HG03159 (cell line): ENCODE results near the gene ZBTB20.

Experiments
- ATAC-seq: cut with Tn5 transposase; IDR thresholded peaks from one replicate; pipeline ENCODE4 v1.9.1; 2021; ENCODE audit warnings: mild to moderate bottlenecking, moderate library complexity; ENCODE audit not compliant: unreplicated experiment

Gene ZBTB20

DNA sequence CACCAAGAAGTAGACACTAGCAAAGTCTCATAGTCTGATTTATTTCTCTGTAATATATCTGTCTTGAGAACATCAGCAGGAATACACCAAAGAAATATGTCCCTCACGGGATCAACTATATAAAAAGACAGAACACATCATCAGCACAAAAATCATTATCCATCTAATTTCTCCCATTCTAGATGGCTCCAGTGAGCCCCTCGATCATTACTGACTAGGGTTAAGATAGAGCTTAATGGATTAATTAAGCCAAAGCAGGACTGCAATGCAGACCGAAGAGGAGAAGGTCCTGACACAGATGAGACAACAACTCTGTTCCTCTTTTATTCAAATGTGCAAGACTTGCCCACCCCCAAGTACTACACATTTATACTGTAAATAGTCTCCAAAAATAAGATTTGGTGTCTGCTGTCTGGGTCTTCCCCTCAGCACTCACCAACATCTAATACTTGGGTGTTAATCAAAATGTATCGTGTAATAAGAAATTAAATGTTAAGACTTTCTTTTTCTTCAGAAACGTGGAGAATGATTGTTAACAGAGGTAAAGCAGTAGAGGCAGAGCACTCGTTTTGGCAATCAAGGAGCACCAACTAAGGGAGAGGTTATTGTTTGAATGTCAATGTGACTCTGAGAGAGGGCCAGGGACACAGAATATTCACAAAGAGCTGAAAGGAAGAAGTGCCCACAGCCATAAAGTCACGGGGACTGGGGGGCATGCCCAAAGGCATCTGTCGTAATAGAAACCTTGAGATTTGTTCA lies 719.6 kb downstream of the ZBTB20 start:
- no peak for ATAC-seq

DNA sequence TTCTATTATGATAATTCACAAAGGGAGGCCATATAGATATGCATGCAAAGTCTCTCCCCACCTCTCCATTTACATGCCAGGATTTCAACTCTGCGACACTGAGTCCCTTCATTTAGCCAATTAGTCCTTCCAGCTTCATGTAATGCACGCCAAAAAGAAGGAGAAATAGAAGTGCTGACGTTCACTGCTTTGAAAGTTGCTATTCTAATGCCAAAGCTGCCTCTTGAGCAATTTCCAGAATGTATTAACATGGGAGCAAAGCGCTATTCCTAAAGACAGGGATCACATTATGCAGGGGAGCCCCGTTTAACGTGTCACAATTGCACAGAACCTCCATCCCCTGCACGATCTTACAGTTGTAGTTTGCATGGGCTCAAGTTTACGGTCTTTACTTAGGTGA lies 722.8 kb downstream of the ZBTB20 start:
- no peak for ATAC-seq

DNA sequence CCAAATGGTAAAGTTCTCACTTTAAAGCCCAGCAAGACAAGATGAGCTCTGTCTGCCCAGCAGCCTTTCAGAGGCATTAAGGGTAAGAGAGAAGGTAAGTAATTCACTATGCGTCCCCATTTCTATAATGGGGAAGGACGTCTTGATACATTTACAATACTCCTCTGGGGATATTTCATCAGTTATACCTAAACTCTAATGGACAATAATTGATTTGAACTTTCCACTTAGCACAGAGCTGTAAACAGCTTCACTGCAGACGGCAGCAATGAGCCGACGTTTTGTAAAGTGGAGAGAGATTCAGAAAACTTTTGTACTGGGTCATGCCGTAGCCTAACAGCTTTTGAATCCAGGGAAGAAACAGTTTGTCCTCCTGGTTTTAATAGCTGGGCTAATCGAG lies 725.9 kb downstream of the ZBTB20 start:
- no peak for ATAC-seq

DNA sequence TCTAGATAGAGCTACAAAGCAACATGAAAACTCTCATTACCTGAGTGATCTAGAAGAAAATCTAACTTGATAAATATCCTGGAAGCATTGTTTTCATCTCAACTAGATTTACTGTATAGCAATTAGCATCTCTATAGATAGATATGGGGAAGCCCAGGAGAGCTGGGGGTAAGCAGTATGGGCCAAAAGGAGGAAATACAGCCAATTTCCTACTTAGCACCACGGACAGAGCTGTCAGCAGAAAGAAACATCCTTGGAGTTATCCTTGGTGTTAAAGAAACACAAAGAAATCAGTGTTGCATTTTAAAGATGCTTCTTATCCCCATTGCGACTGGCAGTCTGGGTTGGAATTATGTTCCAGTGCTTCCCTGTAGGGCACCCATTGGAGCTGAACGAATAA lies 727.0 kb downstream of the ZBTB20 start:
- ATAC-seq = no peak

DNA sequence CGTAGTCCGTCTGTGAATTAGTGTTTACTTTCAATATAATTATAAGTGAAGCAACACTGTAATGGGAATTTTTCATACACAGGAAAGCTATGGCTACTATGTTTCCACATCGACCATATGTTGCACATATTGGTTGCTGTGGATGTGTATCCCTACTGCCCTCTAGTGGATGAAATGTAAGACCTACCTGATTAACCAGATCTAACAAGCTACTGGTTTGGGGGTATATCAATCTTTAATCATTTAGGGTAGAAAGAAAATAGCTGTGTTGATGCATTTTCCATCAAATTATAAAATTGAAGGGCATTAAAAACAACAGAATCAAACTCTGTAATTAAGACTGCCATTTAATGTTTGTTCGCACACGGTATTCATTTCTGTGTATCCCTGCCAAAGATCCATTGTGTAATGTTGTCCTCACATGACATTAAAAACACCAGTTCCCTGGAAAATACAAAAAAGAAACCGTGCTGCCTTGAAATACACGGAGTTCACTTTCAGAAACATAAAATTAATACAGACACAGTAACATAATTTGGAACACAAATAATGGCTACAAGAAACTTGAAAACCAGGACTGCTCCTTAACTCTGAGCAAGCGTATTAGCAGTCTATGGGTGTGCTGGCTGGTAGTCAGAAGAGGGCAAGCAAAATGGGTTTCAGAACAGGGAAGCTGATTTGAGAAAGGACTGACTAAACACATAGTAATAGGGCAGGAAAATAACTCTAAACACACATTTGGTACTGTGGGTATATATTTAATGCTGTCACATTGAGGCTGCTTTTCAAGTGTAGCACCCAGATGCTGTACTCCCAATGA lies 728.2 kb downstream of the ZBTB20 start:
- peak; percentile 67 for ATAC-seq

DNA sequence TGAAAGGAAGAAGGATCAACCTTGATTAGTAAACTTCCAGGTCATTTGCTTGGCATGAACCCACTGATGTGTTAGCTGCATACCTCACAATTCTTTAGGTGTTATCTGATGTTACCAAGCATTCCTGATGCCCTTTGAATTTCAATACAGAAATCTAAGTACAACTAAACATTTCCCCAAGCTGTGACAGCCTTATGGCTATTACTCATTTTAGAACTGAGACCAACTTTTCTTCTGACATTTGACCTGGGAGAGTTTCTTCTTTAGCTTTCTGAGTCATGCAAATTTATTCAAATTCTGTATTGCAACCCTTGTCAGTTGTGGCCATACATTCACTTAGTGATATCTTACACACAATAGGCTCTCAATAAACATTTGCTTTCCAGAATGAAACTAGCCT lies 729.0 kb downstream of the ZBTB20 start:
- ATAC-seq = peak; percentile 87

DNA sequence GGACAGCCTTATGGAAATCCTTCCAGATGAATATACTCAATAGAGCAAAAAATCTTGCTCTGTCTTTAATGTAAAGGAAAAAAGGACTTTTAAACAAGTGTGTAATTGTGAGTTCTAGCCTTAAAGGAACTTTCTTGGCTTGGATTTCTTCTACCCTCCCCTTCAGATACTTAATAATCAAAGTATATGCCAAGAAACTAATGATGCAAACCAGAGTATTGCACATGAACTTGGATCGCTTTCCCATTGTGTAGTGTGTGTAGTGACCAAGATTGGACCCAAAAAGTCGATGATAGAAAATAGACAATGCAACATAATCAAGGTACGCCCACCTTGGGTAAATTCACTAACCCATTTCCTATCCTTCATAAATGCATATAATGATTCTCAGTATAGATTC lies 729.4 kb downstream of the ZBTB20 start:
- no peak for ATAC-seq

DNA sequence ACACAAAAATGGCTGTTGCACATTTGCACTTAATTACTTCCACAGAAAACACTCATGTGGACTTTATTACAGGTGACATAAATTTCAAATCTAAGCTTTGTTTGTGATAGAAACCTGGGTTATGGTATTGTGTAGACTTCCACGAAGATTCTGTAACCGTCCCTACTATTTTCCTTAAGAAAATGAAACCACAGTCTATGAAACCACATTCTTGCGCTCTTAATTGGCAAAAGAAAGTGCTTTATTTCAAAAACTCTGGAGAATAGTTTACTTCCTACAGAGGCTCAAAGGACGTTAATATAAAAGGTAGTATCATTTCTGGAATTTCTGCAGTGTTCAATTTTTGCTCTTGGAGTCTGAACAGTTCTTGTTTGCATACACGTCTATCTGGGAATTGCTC lies 729.8 kb downstream of the ZBTB20 start:
- ATAC-seq = no peak

DNA sequence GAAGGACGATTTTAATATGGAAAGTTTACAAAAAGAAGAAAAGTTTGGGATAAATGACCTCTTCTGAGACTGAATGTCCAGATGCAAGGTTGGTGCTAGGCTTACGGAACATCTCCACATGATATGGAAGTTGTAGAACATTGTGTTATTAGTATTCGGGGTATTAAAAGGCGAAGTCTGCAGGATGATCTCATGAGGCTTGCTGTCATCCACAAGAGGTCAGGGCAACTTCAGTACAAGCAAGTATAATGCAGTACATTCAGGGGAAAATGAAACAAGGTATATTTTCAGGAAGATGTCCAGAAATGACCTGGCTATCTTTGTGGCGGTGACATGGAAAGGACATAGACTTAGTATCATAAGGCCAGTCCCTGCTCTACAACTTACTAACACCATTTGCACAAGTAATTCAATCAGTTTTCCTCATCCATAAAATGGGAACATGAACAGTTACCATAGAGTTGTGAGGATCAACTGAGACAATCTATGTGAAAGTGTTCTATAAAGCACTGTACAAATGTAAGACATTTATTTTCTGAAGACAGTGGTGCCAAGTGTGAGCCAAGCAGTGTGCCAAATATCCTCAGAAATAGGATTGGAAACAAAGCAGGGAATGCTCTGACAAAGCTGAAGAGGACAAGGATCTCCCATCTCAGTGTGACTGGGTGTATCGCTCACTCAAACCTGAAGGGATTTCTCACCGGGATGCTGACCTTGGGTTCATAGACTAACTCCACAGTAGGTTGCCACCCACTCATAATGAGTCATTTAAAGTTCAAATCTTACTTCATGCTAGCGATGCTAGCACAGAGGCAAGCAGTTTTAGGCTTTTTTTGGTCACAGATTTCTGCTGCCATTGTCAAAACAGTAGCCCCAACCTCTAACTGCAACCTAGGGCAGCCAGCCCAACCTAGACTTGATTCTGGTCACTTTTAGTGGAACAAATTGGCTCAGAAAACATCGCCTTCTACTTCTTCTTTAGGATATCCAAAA lies 735.0 kb downstream of the ZBTB20 start:
- peak; percentile 42 for ATAC-seq

DNA sequence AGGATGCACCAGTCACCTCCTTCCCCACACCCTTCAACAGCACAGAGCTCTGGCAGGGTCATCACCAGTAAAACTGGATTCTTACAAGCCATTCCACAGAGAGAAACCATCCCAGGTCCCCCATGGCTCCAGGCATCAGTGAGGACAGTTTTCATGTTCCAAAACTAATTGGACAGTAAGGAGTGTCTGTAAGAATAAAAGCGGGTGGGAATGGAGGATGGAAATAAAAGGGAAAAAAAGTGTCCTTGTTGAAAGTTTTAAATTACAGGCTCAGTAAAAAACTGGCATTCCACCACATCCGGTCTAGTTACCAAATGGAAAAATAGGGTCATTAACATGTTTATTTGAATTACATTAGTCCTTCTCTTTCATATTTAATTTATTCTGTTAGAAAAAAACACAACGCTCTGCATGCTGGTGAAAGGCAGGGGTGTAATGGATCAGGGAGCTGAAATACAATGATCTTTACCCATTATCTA lies 735.9 kb downstream of the ZBTB20 start:
- ATAC-seq = no peak

DNA sequence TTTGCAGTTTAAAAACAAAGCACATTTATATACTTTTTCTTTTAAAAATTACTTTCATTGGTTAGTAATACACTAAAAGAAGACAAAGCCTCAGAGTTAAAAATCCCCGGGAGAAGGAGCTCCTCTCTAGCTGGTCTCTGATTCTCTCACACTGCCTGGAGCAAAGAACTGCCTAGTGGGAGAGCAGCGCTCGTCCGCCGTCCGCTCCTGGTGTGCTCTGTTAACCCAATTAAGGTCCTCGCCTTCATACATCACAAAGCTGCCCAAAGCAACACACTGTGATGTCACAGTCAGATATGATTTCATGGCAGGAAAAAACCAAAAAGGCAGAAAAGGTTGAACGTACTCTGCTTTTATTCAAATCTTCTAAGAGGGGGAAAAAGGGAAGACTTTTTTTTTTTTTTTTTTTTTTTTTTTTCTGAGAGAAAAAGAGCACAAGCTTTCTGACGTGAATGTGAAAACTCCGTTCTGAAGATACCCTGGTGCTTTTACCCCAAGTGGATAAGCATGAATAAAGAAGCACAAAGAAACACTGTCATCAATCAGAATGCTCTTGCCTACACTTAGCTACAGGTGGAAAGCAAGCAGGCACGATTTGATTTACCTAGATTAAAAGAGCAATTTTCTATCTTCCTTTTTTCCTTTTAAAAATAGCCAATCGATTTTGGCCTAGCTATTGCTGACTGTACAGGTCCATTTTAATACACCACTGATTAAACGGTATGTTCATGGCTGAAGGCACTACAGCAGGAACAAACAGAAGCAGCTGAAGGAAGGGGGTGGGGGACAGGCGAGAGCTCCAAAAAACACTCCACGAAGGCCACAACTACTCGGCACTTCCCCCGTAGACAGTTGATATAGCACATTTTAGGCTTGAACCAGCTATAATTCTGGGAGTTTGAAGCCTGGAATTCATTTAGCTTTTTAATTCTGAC lies 738.1 kb downstream of the ZBTB20 start:
- no peak for ATAC-seq

DNA sequence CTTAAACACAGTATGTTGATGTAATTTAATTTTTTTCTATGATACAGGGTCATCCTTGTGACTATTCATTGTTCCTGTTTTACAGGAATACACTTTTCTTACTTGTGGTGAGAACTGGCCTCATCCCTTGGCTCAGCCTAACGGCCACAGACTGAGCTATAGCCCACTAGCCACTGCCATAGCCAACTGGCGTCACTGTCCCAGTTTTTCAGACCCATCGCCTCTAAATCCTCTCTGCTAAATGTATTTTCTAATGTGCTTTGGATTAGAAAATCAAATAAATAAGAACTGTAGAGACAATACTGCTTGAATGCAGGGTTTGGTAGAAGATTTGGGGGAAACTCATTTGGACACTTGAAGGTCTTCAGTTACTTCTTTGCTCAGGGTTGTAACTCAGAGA lies 740.2 kb downstream of the ZBTB20 start:
- no peak for ATAC-seq

DNA sequence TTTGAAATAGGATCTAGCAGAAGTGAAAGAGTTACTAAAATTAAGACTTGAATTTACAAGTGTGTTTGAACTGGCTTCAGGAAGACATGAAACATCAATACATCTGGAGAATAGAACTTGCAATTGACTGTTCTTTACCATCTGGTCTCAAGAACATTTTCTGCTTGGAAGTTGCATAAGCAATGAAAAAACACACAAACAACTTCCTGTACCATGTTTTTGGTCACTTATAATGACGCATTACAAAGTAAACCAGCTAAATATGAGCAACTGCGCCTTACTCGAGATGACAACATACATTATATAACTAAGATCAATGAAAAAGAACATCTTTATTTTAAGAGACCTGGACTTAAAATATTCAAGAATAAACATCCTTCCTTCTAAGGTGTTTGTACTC lies 740.8 kb downstream of the ZBTB20 start:
- ATAC-seq = no peak

DNA sequence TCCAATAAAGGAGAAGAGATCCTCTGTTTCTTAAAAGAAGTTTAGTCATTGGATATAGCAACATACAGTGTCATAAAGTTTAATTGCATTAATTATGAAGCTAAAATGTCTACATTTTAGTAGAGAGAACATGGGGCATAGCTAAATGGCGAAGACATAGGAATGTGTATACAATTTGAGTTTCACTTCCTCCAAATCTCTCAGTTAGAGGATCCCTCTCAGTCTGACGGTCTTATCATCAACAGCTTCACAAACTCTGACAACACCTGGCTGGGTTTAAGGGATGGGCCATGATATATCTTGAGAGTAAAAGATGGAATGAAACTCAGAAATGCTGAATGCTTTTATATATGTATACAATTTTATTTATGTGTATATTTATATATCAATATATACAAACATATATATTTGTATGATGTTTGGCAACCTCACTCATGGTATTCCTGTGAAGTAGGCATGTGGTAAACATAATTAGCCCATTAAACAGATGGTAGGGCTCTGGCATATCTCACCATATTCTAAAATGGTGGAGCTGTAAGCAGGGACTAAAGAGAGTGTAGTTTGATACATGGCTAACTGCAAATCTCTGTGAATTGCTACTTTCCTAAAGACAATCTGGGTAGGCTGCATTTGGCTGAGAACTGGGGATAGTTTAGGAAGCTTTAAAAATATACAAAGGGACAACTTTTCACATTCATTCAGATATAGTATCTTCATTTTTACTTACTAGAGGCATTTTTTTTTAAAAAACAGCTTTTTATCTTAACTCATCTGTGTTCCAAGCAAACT lies 741.7 kb downstream of the ZBTB20 start:
- ATAC-seq = peak; percentile 79

DNA sequence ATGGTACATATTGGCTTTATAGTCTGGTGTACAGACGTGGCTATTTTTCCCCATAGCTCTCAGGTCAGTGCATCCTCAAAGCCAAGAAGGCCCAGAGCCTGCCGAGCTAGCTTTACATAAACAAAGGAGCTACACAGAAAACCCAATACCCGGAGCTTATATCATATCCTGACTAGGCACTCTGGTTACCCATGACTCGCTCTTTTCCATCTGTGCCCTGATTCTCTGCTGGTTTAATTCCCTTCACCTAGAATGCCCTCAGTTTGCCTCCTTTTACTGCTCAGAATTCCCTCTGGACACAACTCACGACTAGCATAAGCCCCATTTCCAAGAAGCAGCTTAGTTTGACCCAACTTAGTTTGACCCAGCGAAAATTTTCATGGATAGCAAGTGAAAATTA lies 742.5 kb downstream of the ZBTB20 start:
- ATAC-seq = no peak

DNA sequence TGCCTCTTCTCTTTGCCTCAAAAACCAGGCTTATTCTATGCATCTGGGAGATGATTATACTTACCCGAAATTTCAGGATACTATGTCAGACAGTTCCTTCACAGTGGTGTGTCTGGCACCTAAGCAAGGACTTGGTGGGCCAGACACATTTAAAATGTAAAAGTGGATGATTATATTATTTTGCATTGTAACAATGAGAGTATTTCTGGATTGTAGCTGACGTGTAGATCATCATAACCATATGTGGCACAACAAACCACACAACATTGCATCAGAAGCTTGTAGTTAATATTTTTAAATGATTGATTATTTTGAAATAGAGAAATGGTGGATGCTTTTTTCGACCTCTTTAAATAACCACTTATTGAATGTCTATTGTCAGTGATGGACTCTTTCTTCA lies 744.2 kb downstream of the ZBTB20 start:
- ATAC-seq = no peak

DNA sequence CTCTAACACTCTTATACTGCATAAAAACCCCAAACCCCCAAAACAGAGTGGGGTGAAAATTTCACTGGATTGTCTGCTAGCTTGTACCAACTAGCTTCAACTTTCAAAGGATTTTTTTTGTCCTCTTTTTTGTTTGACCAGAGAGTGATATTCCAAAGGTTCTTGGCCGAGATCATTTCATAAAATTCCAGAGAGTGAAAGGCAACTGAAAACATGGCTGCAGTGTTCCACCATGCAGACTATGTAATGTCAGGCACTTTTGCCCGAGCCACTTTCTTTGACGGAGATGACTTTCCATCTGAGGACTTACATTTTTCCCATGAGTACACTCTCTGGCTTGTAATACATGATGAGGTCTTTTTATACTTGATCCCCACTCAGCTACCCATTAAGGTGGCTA lies 745.7 kb downstream of the ZBTB20 start:
- ATAC-seq = no peak

DNA sequence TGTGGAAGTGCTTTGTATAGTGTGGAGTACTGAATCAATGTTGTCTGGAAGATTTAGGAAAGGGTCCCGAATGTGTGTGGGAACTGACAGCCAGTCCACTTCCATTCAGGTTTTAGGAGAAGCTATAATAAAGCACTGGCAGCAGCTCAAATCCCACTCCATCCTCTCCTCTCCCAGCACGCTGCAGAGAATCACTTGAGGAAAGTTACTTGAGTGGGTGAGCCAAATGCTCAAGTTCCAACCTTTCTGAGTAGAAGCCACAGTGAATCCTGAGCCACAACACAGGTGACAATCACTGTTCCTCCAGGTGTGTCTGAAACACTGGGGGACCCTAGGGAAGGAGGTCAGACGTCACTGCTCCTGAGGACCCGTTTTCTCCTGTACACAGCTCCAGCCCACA lies 746.7 kb downstream of the ZBTB20 start:
- no peak for ATAC-seq

DNA sequence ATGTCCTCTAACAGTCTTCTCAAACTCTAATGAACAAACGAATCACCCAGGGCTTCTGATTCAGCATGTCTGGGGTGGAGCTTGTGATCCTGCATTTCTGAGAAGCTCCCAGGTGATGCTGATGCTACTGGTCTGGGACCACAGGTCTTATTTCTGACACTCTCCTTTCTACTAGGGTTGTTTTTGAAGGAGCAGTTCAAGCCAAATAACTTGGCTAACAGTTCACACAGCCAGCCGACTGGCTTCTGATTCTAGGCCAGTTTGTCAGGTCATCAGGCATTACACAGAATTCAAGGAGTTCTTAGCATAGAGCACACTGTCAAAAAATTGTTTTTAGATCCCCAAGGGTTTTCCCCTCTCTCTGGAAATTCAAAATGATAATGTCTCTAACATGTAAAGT lies 752.5 kb downstream of the ZBTB20 start:
- no peak for ATAC-seq
